Measurements from ENCODE around the gene PROCA1. TPM values are rescaled to one million over a fixed set of nuclear protein-coding genes. Genes with fewer than 3 reads are reported as not detected.

Gene PROCA1
- total and polyA plus RNA-seq, 9 of the 15 experiments (the other 6 are each of a cell fraction or from before 2014, with no cell fraction given), result 0.78 to 16.2 (median 5.6) TPM

DNA sequence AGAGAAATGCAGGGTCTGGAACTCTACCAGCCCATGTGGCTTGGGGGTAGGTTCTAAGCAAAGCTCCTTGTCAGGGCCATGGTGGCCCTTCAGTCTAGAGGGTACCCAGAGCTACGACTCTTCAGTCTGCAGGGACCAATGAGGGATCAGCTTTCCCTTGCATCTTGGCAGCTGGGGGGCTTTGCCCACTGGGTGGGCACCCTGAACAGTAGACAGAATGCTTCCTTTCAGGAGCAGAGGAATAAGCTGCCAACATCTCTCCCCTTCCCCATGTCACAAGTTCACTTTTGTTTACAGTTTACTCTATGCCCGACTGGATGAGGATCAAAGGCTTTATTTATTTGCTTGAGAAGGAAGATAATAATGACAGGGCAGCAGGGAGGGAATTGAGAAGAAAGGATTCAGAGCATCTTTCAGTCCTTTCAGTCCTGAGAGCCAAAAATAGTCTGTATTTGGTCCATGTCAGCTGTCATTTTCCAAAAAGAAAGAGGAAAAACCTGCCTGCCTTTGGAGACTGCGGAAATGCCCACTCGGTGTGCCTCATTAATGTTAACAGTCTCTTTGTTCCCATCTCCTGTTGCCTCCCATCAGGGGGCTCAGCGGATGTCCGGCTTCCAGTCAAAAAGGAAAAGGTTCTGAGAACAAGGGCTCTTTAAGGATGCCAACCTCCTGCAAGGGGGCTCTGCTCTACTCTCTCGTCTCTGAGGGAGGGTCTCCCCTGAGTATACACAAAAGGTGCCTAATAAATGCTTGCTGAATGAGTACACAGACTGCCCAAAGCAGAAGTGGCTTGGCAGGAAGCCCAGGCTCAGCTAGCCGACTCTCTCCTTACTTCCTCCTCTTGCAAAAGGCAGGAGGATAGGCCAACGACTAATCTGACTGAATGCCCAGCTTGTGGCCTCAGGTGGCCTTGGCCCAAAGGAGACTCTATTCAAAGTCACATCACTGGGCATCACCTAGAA, 49.2 kb upstream of the PROCA1 start:
- no peak for DNase-seq (ENCODE audit: extremely low read depth in 1 of 4, low spot score in 3 of 4)
- WGBS (ENCODE audit: insufficient coverage, low coverage, missing lambda C conversion rate), result 75% methylated on average over 9 of the region's 9 CpGs
- FAIRE-seq, result no peak
- Histone ChIP-seq H3K27me3 (ENCODE audit: control insufficient read depth in 2 of 2, insufficient read depth in 2 of 2, low read length in 2 of 2) (no peaks in the 10 kb centered on the region), H3K9me1 (ENCODE audit: control insufficient read depth, insufficient read depth, low read length) (peaks cover 3% of the 10 kb centered on the region), H3K36me3 (ENCODE audit: control insufficient read depth, insufficient read depth, low read length) (peaks cover 79% of the 10 kb centered on the region), H3K27ac (ENCODE audit: extremely low read depth, low read depth, low read length) (no peak overlapping the region), H3K4me3 (no peak overlapping the region), H3K9ac (ENCODE audit: insufficient read depth in 1 of 2, low read depth in 2 of 2, low read length in 2 of 2) (peak overlapping the region in 1 of 2 experiments; percentile 24; a peak in 1 of 4 replicates), H3K4me1 (replicated peaks in 1 of 2; ENCODE audit: control insufficient read depth in 2 of 2, insufficient read depth in 2 of 2, low read length in 2 of 2) (peaks cover 3 to 10% of the 10 kb centered on the region in 2 experiments; a peak in 2 of 5 replicates), H3K79me2 (ENCODE audit: control insufficient read depth, insufficient read depth, low read length) (peaks cover 13% of the 10 kb centered on the region), H3K4me2 (ENCODE audit: insufficient read depth, low read length) (no peak overlapping the region), H4K20me1 (replicated peaks; ENCODE audit: control insufficient read depth, insufficient read depth, low read length) (0 out of 2 replicates have a peak, but pooled peaks cover 6% of the 10 kb centered on the region), H3K9me3 (replicated peaks; ENCODE audit: control insufficient read depth, insufficient read depth, low read depth, low read length) (no peaks in the 10 kb centered on the region), H2AFZ (ENCODE audit: low read depth, low read length) (no peak overlapping the region)
- POLR2A ChIA-PET, result interaction anchor here (0.6 to 2.0 kb wide), 6 partner anchors 8 to 170 kb away, joined by 3 to 14 read pairs (median 4); no protein-coding TSS in a partner anchor
- intact Hi-C loops (cut with micrococcal nuclease), result loop anchor here (5.0 kb wide), 1 partner anchor 141 kb away; the partner anchor contains the start of gene DHRS13
- no peak for ATAC-seq
- no TSS peak for BruUV-seq (replicated peaks)
- in situ Hi-C loops (cut with MboI), result no loop called here
- CTCF ChIA-PET (ENCODE audit: low intra/inter-chr PET ratio), result no interaction called here
- TF ChIP-seq, protein P1, sequence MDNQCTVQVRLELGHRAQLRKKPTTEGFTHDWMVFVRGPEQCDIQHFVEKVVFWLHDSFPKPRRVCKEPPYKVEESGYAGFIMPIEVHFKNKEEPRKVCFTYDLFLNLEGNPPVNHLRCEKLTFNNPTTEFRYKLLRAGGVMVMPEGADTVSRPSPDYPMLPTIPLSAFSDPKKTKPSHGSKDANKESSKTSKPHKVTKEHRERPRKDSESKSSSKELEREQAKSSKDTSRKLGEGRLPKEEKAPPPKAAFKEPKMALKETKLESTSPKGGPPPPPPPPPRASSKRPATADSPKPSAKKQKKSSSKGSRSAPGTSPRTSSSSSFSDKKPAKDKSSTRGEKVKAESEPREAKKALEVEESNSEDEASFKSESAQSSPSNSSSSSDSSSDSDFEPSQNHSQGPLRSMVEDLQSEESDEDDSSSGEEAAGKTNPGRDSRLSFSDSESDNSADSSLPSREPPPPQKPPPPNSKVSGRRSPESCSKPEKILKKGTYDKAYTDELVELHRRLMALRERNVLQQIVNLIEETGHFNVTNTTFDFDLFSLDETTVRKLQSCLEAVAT (IDR thresholded peaks at IDR 0.05), result peak in 1 of 2 experiments; percentile 41; a peak in 1 of 4 replicates
- TF ChIP-seq, protein P2, sequence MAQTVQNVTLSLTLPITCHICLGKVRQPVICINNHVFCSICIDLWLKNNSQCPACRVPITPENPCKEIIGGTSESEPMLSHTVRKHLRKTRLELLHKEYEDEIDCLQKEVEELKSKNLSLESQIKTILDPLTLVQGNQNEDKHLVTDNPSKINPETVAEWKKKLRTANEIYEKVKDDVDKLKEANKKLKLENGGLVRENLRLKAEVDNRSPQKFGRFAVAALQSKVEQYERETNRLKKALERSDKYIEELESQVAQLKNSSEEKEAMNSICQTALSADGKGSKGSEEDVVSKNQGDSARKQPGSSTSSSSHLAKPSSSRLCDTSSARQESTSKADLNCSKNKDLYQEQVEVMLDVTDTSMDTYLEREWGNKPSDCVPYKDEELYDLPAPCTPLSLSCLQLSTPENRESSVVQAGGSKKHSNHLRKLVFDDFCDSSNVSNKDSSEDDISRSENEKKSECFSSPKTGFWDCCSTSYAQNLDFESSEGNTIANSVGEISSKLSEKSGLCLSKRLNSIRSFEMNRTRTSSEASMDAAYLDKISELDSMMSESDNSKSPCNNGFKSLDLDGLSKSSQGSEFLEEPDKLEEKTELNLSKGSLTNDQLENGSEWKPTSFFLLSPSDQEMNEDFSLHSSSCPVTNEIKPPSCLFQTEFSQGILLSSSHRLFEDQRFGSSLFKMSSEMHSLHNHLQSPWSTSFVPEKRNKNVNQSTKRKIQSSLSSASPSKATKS (CRISPR knock-in tag; IDR thresholded peaks at IDR 0.05), result no peak
- TF ChIP-seq NCOR1 (IDR thresholded peaks at IDR 0.05), result no peak
- no peak for TF ChIP-seq ZNF780A (CRISPR knock-in tag; IDR thresholded peaks at IDR 0.05)
- TF ChIP-seq ZBTB17 (CRISPR knock-in tag; IDR thresholded peaks at IDR 0.05), result peak; percentile 86
- TF ChIP-seq TCF3 (CRISPR knock-in tag; IDR thresholded peaks at IDR 0.05), result no peak
- no peak for TF ChIP-seq KAT7 (CRISPR knock-in tag; IDR thresholded peaks at IDR 0.05; ENCODE audit: borderline replicate concordance)
- TF ChIP-seq, protein P3, sequence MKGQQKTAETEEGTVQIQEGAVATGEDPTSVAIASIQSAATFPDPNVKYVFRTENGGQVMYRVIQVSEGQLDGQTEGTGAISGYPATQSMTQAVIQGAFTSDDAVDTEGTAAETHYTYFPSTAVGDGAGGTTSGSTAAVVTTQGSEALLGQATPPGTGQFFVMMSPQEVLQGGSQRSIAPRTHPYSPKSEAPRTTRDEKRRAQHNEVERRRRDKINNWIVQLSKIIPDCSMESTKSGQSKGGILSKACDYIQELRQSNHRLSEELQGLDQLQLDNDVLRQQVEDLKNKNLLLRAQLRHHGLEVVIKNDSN (CRISPR knock-in tag; IDR thresholded peaks at IDR 0.05), result no peak
- TF ChIP-seq, protein P4, sequence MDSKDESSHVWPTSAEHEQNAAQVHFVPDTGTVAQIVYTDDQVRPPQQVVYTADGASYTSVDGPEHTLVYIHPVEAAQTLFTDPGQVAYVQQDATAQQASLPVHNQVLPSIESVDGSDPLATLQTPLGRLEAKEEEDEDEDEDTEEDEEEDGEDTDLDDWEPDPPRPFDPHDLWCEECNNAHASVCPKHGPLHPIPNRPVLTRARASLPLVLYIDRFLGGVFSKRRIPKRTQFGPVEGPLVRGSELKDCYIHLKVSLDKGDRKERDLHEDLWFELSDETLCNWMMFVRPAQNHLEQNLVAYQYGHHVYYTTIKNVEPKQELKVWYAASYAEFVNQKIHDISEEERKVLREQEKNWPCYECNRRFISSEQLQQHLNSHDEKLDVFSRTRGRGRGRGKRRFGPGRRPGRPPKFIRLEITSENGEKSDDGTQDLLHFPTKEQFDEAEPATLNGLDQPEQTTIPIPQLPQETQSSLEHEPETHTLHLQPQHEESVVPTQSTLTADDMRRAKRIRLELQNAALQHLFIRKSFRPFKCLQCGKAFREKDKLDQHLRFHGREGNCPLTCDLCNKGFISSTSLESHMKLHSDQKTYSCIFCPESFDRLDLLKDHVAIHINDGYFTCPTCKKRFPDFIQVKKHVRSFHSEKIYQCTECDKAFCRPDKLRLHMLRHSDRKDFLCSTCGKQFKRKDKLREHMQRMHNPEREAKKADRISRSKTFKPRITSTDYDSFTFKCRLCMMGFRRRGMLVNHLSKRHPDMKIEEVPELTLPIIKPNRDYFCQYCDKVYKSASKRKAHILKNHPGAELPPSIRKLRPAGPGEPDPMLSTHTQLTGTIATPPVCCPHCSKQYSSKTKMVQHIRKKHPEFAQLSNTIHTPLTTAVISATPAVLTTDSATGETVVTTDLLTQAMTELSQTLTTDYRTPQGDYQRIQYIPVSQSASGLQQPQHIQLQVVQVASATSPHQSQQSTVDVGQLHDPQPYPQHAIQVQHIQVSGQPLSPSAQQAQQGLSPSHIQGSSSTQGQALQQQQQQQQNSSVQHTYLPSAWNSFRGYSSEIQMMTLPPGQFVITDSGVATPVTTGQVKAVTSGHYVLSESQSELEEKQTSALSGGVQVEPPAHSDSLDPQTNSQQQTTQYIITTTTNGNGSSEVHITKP (IDR thresholded peaks at IDR 0.05; ENCODE audit: partially characterized antibody), result no peak
- TF ChIP-seq HNRNPH1 (optimal IDR thresholded peaks at IDR 0.05; ENCODE audit: low read depth, low read length), result no peak
- peak; percentile 97 for TF ChIP-seq ZKSCAN8 (CRISPR knock-in tag; IDR thresholded peaks at IDR 0.05)
- TF ChIP-seq KHSRP (IDR thresholded peaks at IDR 0.05), result no peak
- no peak for TF ChIP-seq CCAR2 (IDR thresholded peaks at IDR 0.05; ENCODE audit: low read depth, low read length)
